ENCODE data around the gene RFC2. TPM values are rescaled to one million over a fixed set of nuclear protein-coding genes. Genes with fewer than 3 reads are reported as not detected.

The RFC2 gene
- polyA plus RNA-seq, 1 of the 3 experiments (the other 2 are of a cell fraction) = 31.2 TPM

- TF ChIP-seq USF2 (IDR thresholded peaks at IDR 0.05; ENCODE audit: borderline replicate concordance, low read depth, low read length) = no peak
- no peak for TF ChIP-seq NFIC (IDR thresholded peaks at IDR 0.05; ENCODE audit: borderline replicate concordance)
- TF ChIP-seq EP300 (IDR thresholded peaks at IDR 0.05; ENCODE audit: borderline replicate concordance in 1 of 2, low read depth in 1 of 2, low read length in 1 of 2) = no peak
- TF ChIP-seq TEAD4 (IDR thresholded peaks at IDR 0.05; ENCODE audit: borderline replicate concordance, insufficient read depth) = no peak
- TF ChIP-seq, protein P1, sequence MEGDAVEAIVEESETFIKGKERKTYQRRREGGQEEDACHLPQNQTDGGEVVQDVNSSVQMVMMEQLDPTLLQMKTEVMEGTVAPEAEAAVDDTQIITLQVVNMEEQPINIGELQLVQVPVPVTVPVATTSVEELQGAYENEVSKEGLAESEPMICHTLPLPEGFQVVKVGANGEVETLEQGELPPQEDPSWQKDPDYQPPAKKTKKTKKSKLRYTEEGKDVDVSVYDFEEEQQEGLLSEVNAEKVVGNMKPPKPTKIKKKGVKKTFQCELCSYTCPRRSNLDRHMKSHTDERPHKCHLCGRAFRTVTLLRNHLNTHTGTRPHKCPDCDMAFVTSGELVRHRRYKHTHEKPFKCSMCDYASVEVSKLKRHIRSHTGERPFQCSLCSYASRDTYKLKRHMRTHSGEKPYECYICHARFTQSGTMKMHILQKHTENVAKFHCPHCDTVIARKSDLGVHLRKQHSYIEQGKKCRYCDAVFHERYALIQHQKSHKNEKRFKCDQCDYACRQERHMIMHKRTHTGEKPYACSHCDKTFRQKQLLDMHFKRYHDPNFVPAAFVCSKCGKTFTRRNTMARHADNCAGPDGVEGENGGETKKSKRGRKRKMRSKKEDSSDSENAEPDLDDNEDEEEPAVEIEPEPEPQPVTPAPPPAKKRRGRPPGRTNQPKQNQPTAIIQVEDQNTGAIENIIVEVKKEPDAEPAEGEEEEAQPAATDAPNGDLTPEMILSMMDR (IDR thresholded peaks at IDR 0.05) = no peak
These were observed 38.3 kb downstream of the RFC2 start (continued) for GRCh38 chr7:74215921-74216320.

- POLR2A ChIA-PET = no interaction called here
- no peaks in the 10 kb centered on the region for H3K9me2 ChIP-seq
- CTCF ChIA-PET = interaction anchor here (0.9 to 3.9 kb wide), 3 partner anchors 9 to 186 kb away, joined by 3 to 48 read pairs (median 13); no protein-coding TSS in a partner anchor
- H3K79me2 ChIP-seq (ENCODE audit: insufficient read depth) = no peaks in the 10 kb centered on the region
- H3K4me3 ChIP-seq (ENCODE audit: low read depth in 2 of 2, low read length in 1 of 2) = no peak overlapping the region
- H4K20me1 ChIP-seq (ENCODE audit: insufficient read depth) = no peaks in the 10 kb centered on the region
- 98% methylated on average over 18 of the region's 21 CpGs for WGBS (ENCODE audit: low lambda C conversion rate)
- H3K27me3 ChIP-seq (ENCODE audit: insufficient read depth) = no peaks in the 10 kb centered on the region
- H3K4me2 ChIP-seq = no peak overlapping the region
- H3K36me3 ChIP-seq (replicated peaks in 1 of 2; ENCODE audit: control insufficient read depth in 1 of 2, insufficient read depth in 2 of 2, low read length in 1 of 2) = no peaks in the 10 kb centered on the region
- H3K9me3 ChIP-seq = no peaks in the 10 kb centered on the region
- H3F3A ChIP-seq (replicated peaks; ENCODE audit: insufficient read depth) = peaks cover 21% of the 10 kb centered on the region
- DNase-seq = no peak
- H3K27ac ChIP-seq (ENCODE audit: low read depth in 2 of 2, low read length in 1 of 2) = no peak overlapping the region
- H3K9ac ChIP-seq = no peak overlapping the region
- H2AFZ ChIP-seq (ENCODE audit: low read depth) = no peak overlapping the region
- H3K4me1 ChIP-seq (ENCODE audit: control insufficient read depth in 1 of 2, insufficient read depth in 2 of 2, low read depth in 1 of 2, low read length in 1 of 2) = peaks cover 0 to 2% of the 10 kb centered on the region in 2 experiments; a peak in 3 of 4 replicates
- no peak for TF ChIP-seq RXRA (IDR thresholded peaks at IDR 0.05; ENCODE audit: borderline replicate concordance, low read depth)
- TF ChIP-seq, protein P1 (IDR thresholded peaks at IDR 0.05) = no peak
- TF ChIP-seq RAD21 (IDR thresholded peaks at IDR 0.05; ENCODE audit: low read length) = no peak
- TF ChIP-seq ELF1 (IDR thresholded peaks at IDR 0.05) = no peak
- no peak for TF ChIP-seq EZH2phosphoT487 (IDR thresholded peaks at IDR 0.05; ENCODE audit: borderline replicate concordance, low read depth)
- TF ChIP-seq, protein P2, sequence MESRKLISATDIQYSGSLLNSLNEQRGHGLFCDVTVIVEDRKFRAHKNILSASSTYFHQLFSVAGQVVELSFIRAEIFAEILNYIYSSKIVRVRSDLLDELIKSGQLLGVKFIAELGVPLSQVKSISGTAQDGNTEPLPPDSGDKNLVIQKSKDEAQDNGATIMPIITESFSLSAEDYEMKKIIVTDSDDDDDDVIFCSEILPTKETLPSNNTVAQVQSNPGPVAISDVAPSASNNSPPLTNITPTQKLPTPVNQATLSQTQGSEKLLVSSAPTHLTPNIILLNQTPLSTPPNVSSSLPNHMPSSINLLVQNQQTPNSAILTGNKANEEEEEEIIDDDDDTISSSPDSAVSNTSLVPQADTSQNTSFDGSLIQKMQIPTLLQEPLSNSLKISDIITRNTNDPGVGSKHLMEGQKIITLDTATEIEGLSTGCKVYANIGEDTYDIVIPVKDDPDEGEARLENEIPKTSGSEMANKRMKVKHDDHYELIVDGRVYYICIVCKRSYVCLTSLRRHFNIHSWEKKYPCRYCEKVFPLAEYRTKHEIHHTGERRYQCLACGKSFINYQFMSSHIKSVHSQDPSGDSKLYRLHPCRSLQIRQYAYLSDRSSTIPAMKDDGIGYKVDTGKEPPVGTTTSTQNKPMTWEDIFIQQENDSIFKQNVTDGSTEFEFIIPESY (IDR thresholded peaks at IDR 0.05; ENCODE audit: borderline replicate concordance, low read depth) = no peak
- no peak for TF ChIP-seq MXI1 (IDR thresholded peaks at IDR 0.05; ENCODE audit: low read depth, low read length)
- TF ChIP-seq EP300 (IDR thresholded peaks at IDR 0.05; ENCODE audit: borderline replicate concordance in 1 of 2, low read depth in 1 of 2, low read length in 1 of 2) = no peak
- no peak for TF ChIP-seq USF2 (IDR thresholded peaks at IDR 0.05; ENCODE audit: borderline replicate concordance, low read depth, low read length)
- TF ChIP-seq, protein P3, sequence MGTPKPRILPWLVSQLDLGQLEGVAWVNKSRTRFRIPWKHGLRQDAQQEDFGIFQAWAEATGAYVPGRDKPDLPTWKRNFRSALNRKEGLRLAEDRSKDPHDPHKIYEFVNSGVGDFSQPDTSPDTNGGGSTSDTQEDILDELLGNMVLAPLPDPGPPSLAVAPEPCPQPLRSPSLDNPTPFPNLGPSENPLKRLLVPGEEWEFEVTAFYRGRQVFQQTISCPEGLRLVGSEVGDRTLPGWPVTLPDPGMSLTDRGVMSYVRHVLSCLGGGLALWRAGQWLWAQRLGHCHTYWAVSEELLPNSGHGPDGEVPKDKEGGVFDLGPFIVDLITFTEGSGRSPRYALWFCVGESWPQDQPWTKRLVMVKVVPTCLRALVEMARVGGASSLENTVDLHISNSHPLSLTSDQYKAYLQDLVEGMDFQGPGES (IDR thresholded peaks at IDR 0.05; ENCODE audit: low read depth, low read length) = no peak
- no peak for TF ChIP-seq TAF1 (IDR thresholded peaks at IDR 0.05; ENCODE audit: borderline replicate concordance, low read depth, low read length)
- TF ChIP-seq RCOR1 (IDR thresholded peaks at IDR 0.05; ENCODE audit: low read length) = no peak
- TF ChIP-seq YY1 (IDR thresholded peaks at IDR 0.05; ENCODE audit: low read depth) = no peak
- no peak for TF ChIP-seq NFIC (IDR thresholded peaks at IDR 0.05; ENCODE audit: borderline replicate concordance)
- no peak for TF ChIP-seq TCF12 (IDR thresholded peaks at IDR 0.05)
- TF ChIP-seq JUND (IDR thresholded peaks at IDR 0.05) = no peak
- no peak for TF ChIP-seq MEF2A (IDR thresholded peaks at IDR 0.05; ENCODE audit: borderline replicate concordance, low read depth)
- no peak for TF ChIP-seq MAX (IDR thresholded peaks at IDR 0.05; ENCODE audit: low read depth)
- TF ChIP-seq SIN3A (IDR thresholded peaks at IDR 0.05; ENCODE audit: borderline replicate concordance, low read depth, low read length) = no peak
These were observed 39.2 kb downstream of the RFC2 start for GRCh38 chr7:74214816-74215630.
